Measurements from ENCODE around the gene CLDN1. TPM values are rescaled to one million over a fixed set of nuclear protein-coding genes. Genes with fewer than 3 reads are reported as not detected.

The CLDN1 gene
- polyA plus RNA-seq, 4 donors, result 58.3 to 85.0 (median 76.6) TPM

Other genes with a start within 250 kb of the CLDN1 start
- gene P3H2, start 201.5 kb downstream of the CLDN1 start, polyA plus RNA-seq (ENCODE audit: insufficient read length in 4 of 4), result 100 to 1,000 TPM in 3 of 4 donors, 10 to 100 TPM in 1; 84.2 to 128 (median 106) TPM
- gene CLDN16, start 65.7 kb upstream of the CLDN1 start, polyA plus RNA-seq (ENCODE audit: insufficient read length in 4 of 4), result 10 to 100 TPM; 42.0 to 56.2 (median 48.3) TPM
- 10 to 100 TPM; 15.9 to 23.9 (median 20.4) TPM for gene TMEM207, start 127.5 kb upstream of the CLDN1 start, polyA plus RNA-seq (ENCODE audit: insufficient read length in 4 of 4)
- gene IL1RAP, start 191.6 kb upstream of the CLDN1 start, polyA plus RNA-seq (ENCODE audit: insufficient read length in 4 of 4), result 10 to 100 TPM; 15.3 to 30.4 (median 25.1) TPM

Data from right renal pelvis (tissue), 4 donors.